DOHH2 (cell line): Measurements from ENCODE around the gene FEV.

ENCODE experiments used
- CTCF ChIP-seq: fragments of 200-600 bp; sonication (generic); IDR thresholded peaks from one replicate; pipeline ENCODE4 v1.5.1; 2014; ENCODE audit warnings: antibody characterized with exemption, mild to moderate bottlenecking, low read depth, low read length; ENCODE audit not compliant: poor library complexity, severe bottlenecking
- EZH2phosphoT487 ChIP-seq: fragments of 200-600 bp; sonication (generic); IDR thresholded peaks from 2 replicates; pipeline ENCODE4 v1.6.1; 2017; ENCODE audit warnings: borderline replicate concordance, mild to moderate bottlenecking, antibody characterized with exemption, low read length, moderate library complexity, mixed read lengths

DNA sequence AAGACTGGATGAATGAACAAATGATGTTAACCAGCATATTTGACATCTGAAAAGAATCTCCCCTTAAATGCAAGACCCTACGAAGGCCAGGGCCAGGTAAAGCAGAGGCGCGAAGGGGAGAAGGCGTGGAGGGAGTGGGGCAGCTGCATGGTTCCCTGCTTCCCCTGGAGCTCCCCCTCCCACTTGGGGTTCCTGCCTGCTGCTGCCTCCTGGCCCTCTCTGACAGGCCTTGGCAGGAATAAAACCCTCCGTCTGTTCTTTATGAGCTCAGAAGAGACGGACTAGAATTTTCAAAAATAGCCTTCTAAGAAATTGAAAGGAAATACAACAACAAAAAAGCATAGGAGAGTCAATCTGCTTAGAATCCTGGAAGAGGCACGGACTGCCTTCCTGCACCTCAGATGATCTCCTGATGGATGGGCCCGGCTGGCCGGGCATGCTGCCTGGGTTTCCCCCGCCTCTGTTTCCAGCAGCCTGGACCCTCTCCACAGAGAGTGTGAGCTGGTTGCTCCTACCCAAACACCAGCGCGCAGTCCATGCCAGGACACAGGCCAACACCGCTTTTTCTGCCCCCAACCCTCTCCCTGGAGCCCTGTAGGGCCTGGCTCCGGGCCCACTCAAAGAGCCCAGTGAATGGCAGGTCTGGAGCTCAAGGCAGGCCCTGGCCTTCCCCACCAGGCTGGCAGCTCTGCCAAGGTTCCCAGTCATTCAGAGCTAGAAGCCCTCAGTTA lies 32.4 kb upstream of the FEV start:
- no peak for TF ChIP-seq CTCF
- TF ChIP-seq EZH2phosphoT487 = no peak
